ENCODE data around the gene RNF223.
A peak's percentile ranks its signal among the peaks of the same experiment; 100 is the strongest.
"Not testable (repeated sequence)": the region's sequence is repeated elsewhere in the genome, so short reads cannot be mapped to it uniquely, and the experiment has no call there.

The RNF223 gene

GRCh38 chr1:1085911-1086841 is 12.1 kb upstream of the RNF223 start:
- no peak for DNase-seq

GRCh38 chr1:1085171-1085841 is 11.2 kb upstream of the RNF223 start:
- DNase-seq, result no peak

DNA sequence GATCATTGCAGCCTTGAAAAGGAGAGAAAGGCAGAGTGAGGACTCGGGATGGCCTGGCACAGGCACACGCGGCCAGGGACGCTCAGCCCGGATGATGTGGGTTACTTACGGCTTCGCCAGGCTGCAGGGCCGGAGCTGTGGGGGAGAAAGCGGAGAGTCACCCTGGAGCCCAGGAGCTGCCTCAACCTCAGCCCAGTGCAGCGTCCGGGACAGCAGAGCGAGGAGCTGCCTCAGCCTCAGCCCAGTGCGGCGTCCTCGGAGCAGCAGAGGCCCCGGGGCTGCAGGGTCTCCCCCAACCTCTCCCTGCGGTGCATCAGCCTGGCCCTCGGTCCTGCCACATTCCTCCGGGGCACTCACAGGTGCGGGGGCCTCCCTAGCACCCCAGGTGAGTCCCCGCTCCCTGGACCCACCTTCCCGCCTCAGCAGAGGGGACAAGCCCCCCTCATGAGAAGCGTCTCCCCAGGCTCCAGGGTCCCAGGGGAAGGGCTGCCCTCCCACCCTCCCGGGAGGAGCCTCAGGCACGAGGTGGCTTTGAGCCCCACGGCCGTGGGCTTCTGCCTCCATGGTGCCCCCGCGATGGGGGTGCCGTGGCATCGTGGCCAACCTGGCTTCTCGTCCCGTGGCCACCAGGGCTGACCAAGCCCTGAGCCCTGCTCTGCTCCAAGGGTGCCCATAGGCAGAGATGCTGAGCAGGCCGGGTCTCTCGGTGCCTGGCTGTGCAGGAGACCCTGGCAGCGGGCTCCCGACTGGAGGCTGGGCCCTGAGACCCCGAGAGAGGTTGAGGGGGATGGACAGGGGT is 10.5 kb upstream of the RNF223 start:
- no peak for DNase-seq

GRCh38 chr1:1083416-1084371 is 9.6 kb upstream of the RNF223 start:
- no peak for DNase-seq

DNA sequence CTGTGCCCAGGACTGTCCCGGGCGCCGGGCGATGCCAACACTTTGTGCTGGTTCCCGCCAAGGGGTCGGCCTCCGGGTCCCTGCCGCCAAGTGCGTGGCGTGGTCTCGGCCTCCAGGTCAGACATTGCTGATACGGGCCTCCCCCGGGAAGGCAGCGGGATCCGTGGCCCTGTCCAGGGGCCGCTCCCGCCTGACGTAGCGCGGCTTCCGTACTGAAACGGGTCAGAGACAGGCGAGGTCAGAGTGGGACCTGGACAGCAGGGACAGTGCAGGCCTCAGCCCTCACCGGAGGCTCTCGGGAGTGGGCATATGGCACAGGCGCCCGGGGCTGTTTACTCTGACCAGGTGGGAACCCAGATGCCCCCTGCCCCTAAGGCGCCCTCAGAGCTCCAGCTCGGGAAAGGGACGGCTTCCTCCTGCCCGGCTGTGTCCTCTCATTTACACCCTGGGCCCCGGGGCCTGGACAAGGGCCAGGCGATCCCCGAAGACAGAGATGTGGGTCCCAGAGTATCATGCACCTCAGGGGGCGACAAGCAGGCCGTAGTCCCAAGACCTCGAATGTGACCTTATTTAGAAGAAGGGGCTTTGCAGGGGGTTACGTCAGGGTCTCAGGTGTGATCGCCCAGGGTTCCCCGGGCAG is 8.8 kb upstream of the RNF223 start:
- DNase-seq, result no peak

- no peak for DNase-seq
Measured at GRCh38 chr1:1082239-1082775, 8.2 kb upstream of the RNF223 start.

DNA sequence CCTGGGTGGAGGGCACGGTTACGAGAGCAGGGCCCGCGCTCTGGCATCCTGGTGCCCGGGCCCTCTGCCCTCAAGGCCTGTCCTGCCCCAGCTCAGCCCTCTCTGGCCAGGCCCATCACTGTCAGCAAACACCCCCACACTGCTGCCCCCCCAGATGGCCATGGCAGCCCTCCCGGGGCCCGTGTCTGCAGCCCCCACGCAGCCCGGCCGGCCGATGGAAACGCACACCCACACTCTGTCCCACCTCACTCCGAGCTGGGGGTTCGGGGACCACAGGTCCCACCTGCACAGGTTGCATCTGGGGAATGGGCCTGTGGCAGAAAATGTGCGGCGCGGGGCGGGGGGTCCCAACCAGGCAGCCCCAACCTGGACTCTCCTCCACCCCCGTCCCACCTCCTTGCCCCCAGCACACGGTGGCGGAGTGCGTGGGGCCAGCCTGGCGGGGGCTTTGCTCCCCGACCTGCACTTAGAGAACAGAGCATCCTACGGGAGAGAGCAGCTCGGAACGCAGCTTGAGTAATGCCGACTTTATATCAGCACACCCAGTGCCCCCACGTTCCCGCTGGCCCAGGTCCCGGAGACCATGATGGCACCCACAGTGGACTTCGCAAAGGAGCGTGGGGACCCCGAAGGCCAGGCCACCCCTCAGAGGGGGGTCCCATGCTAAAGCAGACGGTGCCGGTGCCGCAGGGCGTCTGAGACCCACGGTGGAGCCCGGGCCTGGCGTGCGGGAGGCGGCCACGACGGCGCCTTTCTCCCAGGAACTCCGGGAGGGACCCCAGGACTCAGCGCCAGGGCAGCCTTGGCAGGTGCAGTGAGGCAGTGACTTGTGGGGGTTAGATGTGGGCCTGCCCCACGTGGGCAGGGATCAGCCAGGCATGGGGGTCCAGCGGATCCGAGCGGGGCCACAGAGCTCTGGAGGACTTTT is 7.5 kb upstream of the RNF223 start:
- no peak for DNase-seq

DNA sequence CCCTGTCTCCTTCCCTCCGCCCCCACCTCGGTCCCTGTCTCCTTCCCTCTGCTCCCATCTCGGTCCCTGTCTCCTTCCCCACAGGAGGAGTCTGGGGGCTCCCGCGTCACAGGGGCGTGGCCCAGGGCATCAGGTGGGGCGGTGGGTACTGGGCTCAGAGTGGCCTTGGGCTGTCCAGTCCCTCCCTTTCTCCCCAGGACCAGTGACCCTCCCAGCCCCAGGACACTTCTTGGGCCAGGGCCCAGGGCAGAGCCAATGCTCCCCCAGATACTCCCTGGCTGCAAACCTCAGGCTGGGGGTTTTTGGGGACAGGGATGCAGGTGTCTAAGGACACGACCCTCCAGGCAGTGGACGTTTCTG is 6.8 kb upstream of the RNF223 start:
- DNase-seq, result no peak

GRCh38 chr1:1080122-1080757 is 6.1 kb upstream of the RNF223 start:
- peak; percentile 69 for DNase-seq

- DNase-seq, result peak; percentile 96
Measured at GRCh38 chr1:1079408-1080121, 5.5 kb upstream of the RNF223 start.

DNA sequence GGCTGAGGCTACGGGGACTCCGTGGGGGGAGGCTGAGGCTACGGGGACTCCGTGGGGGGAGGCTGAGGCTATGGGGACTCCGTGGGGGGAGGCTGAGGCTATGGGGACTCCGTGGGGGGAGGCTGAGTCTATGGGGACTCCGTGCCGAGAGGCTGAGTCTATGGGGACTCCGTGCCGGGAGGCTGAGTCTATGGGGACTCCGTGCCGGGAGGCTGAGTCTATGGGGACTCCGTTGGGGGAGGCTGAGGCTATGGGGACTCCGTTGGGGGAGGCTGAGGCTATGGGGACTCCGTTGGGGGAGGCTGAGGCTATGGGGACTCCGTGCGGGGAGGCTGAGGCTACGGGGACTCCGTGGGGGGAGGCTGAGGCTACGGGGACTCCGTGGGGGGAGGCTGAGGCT is 3.3 kb upstream of the RNF223 start:
- not testable (repeated sequence) for DNase-seq

GRCh38 chr1:1075148-1075935 is 1.2 kb upstream of the RNF223 start:
- DNase-seq, result no peak

DNA sequence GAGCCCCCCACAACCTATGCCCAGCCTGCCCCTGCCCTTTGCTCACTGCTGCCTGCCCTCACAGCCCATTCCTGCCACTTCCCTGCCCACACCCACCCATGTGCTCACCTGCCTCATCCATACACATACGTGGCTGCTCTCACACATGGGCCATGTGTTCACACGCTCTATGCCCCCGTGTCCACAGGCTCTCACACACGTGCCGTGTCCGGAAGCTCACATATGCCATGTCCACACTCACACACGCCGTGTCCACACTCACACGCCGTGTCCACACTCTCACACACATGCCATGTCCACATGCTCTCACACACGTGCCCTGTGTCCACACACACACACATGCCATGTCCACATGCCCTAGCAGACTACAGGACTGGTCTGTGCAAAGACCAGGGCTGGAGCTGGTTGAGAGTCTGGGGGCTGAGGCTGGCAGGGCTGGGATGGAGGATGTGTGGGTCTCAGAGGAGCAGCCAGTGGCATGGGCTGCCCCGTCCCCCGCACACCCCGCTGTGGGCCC is 583 bp upstream of the RNF223 start:
- no peak for DNase-seq

- DNase-seq, result no peak
Measured at GRCh38 chr1:1072849-1073742, 1.0 kb downstream of the RNF223 start.

DNA sequence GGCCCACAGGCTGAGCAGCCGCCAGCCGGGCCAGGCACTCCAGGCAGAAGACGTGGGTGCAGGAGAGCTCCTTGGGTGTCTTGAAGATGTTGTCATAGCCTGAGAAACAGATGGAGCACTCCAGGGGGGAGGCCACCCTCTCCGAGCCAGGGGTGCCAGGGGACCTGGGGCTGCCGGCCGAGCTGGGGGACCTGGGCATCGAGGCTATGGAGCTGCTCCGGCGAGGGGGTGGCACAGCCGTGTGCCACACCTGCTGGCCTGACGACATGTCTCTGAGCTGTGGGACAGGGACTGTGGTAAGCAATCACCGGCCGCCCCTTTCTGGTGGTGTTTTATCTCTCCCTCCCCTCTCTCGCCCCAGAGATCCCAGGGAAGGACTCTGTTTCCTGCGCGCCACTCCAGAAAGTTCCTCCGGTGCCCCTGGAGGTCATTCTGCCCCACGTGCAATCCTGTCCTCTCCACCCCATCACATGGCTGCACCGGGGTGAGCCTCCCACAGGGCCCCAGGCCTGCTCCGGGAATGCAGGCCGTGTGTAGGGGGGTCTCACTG is 1.7 kb downstream of the RNF223 start:
- DNase-seq, result no peak

GRCh38 chr1:1071486-1072298 is 2.4 kb downstream of the RNF223 start:
- DNase-seq, result no peak
